ENCODE data around the gene UBE3C.

DNA sequence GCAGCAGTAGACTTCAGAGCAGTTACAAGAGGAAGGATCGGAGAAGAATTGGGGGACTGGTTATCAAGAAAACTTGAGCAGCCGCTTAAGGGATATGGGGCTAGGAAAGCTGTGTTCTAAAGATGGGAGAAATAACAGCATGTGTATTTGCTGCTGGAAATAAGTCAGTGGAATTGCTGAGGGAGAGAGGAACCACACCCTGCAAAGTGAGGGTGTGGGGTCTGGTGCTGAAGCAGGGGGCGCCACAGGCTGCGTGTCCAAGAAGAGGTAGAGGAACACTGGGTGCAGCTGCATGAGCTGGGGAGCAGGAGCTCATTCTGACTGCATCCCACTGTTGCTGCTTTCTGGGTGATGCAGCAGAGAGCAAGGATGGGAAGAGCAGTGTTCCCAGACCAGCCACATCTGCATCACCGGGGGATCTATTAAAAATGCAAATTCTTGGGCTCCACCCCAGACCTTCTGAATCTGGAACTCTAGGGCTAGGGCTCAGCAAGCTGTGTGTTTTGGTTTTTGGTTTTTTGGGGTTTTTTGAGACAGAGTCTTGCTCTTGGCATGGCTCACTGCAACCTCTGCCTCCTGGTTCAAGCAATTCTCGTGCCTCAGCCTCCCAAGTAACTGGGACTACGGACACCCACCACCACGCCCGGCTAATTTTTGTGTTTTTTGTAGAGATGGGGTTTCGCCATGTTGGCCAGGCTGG lies 101.0 kb downstream of the UBE3C start:
- TF ChIP-seq, protein P1, sequence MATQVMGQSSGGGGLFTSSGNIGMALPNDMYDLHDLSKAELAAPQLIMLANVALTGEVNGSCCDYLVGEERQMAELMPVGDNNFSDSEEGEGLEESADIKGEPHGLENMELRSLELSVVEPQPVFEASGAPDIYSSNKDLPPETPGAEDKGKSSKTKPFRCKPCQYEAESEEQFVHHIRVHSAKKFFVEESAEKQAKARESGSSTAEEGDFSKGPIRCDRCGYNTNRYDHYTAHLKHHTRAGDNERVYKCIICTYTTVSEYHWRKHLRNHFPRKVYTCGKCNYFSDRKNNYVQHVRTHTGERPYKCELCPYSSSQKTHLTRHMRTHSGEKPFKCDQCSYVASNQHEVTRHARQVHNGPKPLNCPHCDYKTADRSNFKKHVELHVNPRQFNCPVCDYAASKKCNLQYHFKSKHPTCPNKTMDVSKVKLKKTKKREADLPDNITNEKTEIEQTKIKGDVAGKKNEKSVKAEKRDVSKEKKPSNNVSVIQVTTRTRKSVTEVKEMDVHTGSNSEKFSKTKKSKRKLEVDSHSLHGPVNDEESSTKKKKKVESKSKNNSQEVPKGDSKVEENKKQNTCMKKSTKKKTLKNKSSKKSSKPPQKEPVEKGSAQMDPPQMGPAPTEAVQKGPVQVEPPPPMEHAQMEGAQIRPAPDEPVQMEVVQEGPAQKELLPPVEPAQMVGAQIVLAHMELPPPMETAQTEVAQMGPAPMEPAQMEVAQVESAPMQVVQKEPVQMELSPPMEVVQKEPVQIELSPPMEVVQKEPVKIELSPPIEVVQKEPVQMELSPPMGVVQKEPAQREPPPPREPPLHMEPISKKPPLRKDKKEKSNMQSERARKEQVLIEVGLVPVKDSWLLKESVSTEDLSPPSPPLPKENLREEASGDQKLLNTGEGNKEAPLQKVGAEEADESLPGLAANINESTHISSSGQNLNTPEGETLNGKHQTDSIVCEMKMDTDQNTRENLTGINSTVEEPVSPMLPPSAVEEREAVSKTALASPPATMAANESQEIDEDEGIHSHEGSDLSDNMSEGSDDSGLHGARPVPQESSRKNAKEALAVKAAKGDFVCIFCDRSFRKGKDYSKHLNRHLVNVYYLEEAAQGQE (IDR thresholded peaks at IDR 0.05; ENCODE audit: insufficient read depth in 1 of 2, low read depth in 2 of 2, low read length in 1 of 2), result no peak
- TF ChIP-seq CTCF (IDR thresholded peaks at IDR 0.05) (no peak), POLR2AphosphoS5 (IDR thresholded peaks at IDR 0.05; ENCODE audit: low read depth, low read length) (no peak), SIN3A (IDR thresholded peaks at IDR 0.05; ENCODE audit: borderline replicate concordance, insufficient read depth, low read depth, low read length) (no peak), TCF7L2 (IDR thresholded peaks at IDR 0.05; ENCODE audit: low read depth, low read length) (no peak)

All from Panc1 (cell line).